ENCODE measurements around the gene SETBP1.

The SETBP1 gene

GRCh38 chr18:44896846-44897245, 216.2 kb downstream of the SETBP1 start:
- 96% methylated on average over 6 of the region's 6 CpGs for WGBS (ENCODE audit: insufficient coverage)
- CTCF ChIA-PET = interaction anchor here (0.8 kb wide), 1 partner anchor 60 kb away, joined by 3 read pairs; no protein-coding TSS in a partner anchor
- H3K9me3 ChIP-seq (ENCODE audit: control extremely low read depth in 1 of 5, control insufficient read depth in 4 of 5, insufficient read depth in 2 of 5, low read depth in 1 of 5, low read length in 4 of 5) = peaks cover 0 to under 1% (median 0%) of the 10 kb centered on the region in 5 experiments

GRCh38 chr18:44897411-44897810, 216.7 kb downstream of the SETBP1 start:
- H3K27ac ChIP-seq (ENCODE audit: insufficient read depth in 1 of 2, low read depth in 1 of 2, low read length in 2 of 2, poor library complexity in 1 of 2, severe bottlenecking in 2 of 2) = no peak overlapping the region
- WGBS (ENCODE audit: insufficient coverage) = 96% methylated on average over 8 of the region's 8 CpGs
- ChIA-PET POLR2A (no interaction called here), CTCF (interaction anchor here (0.8 kb wide), 1 partner anchor 61 kb away, joined by 3 read pairs; no protein-coding TSS in a partner anchor)
- no peaks in the 10 kb centered on the region for H3K4me1 ChIP-seq (ENCODE audit: control extremely low read depth in 1 of 4, control insufficient read depth in 4 of 4, insufficient read depth in 4 of 4, low read length in 3 of 4)
- no peaks in the 10 kb centered on the region for H3K36me3 ChIP-seq (ENCODE audit: control insufficient read depth in 4 of 4, insufficient read depth in 4 of 4, low read length in 3 of 4)
- no peak overlapping the region for H3K4me3 ChIP-seq (ENCODE audit: control insufficient read depth in 1 of 7, extremely low read depth in 1 of 7, insufficient read depth in 4 of 7, low read depth in 2 of 7, low read length in 6 of 7)
- no peaks in the 10 kb centered on the region for H3K27me3 ChIP-seq (replicated peaks in 2 of 5; ENCODE audit: control insufficient read depth in 4 of 5, insufficient read depth in 5 of 5, low read length in 4 of 5)
- no peak for DNase-seq
- no peaks in the 10 kb centered on the region for H3K9me3 ChIP-seq (ENCODE audit: control extremely low read depth in 1 of 5, control insufficient read depth in 4 of 5, insufficient read depth in 2 of 5, low read depth in 1 of 5, low read length in 4 of 5)

More at GRCh38 chr18:44896846-44897245, 216.2 kb downstream of the SETBP1 start:
- Histone ChIP-seq H3K27ac (ENCODE audit: insufficient read depth in 1 of 2, low read depth in 1 of 2, low read length in 2 of 2, poor library complexity in 1 of 2, severe bottlenecking in 2 of 2) (no peak overlapping the region), H3K36me3 (ENCODE audit: control insufficient read depth in 4 of 4, insufficient read depth in 4 of 4, low read length in 3 of 4) (no peaks in the 10 kb centered on the region), H3K4me1 (ENCODE audit: control extremely low read depth in 1 of 4, control insufficient read depth in 4 of 4, insufficient read depth in 4 of 4, low read length in 3 of 4) (no peaks in the 10 kb centered on the region), H3K27me3 (replicated peaks in 2 of 5; ENCODE audit: control insufficient read depth in 4 of 5, insufficient read depth in 5 of 5, low read length in 4 of 5) (no peaks in the 10 kb centered on the region), H3K4me3 (ENCODE audit: control insufficient read depth in 1 of 7, extremely low read depth in 1 of 7, insufficient read depth in 4 of 7, low read depth in 2 of 7, low read length in 6 of 7) (no peak overlapping the region)
- DNase-seq = no peak
- POLR2A ChIA-PET = no interaction called here

GRCh38 chr18:44897816-44898215, 217.1 kb downstream of the SETBP1 start:
- DNase-seq = no peak
- Histone ChIP-seq H3K27me3 (replicated peaks in 2 of 5; ENCODE audit: control insufficient read depth in 4 of 5, insufficient read depth in 5 of 5, low read length in 4 of 5) (no peaks in the 10 kb centered on the region), H3K27ac (ENCODE audit: insufficient read depth in 1 of 2, low read depth in 1 of 2, low read length in 2 of 2, poor library complexity in 1 of 2, severe bottlenecking in 2 of 2) (no peak overlapping the region), H3K9me3 (ENCODE audit: control extremely low read depth in 1 of 5, control insufficient read depth in 4 of 5, insufficient read depth in 2 of 5, low read depth in 1 of 5, low read length in 4 of 5) (no peaks in the 10 kb centered on the region), H3K36me3 (ENCODE audit: control insufficient read depth in 4 of 4, insufficient read depth in 4 of 4, low read length in 3 of 4) (no peaks in the 10 kb centered on the region), H3K4me1 (ENCODE audit: control extremely low read depth in 1 of 4, control insufficient read depth in 4 of 4, insufficient read depth in 4 of 4, low read length in 3 of 4) (no peaks in the 10 kb centered on the region), H3K4me3 (ENCODE audit: control insufficient read depth in 1 of 7, extremely low read depth in 1 of 7, insufficient read depth in 4 of 7, low read depth in 2 of 7, low read length in 6 of 7) (no peak overlapping the region)
- ChIA-PET CTCF (no interaction called here), POLR2A (no interaction called here)

GRCh38 chr18:44898498-44898897, 217.8 kb downstream of the SETBP1 start:
- CTCF ChIA-PET = interaction anchor here (1.3 kb wide), 1 partner anchor 161 kb away, joined by 3 read pairs; no protein-coding TSS in a partner anchor
- Histone ChIP-seq H3K36me3 (ENCODE audit: control insufficient read depth in 4 of 4, insufficient read depth in 4 of 4, low read length in 3 of 4) (peaks cover 0 to 3% (median 0%) of the 10 kb centered on the region in 4 experiments), H3K27ac (ENCODE audit: insufficient read depth in 1 of 2, low read depth in 1 of 2, low read length in 2 of 2, poor library complexity in 1 of 2, severe bottlenecking in 2 of 2) (no peak overlapping the region), H3K9me3 (ENCODE audit: control extremely low read depth in 1 of 5, control insufficient read depth in 4 of 5, insufficient read depth in 2 of 5, low read depth in 1 of 5, low read length in 4 of 5) (no peaks in the 10 kb centered on the region), H3K4me3 (ENCODE audit: control insufficient read depth in 1 of 7, extremely low read depth in 1 of 7, insufficient read depth in 4 of 7, low read depth in 2 of 7, low read length in 6 of 7) (no peak overlapping the region), H3K27me3 (replicated peaks in 2 of 5; ENCODE audit: control insufficient read depth in 4 of 5, insufficient read depth in 5 of 5, low read length in 4 of 5) (no peaks in the 10 kb centered on the region), H3K4me1 (ENCODE audit: control extremely low read depth in 1 of 4, control insufficient read depth in 4 of 4, insufficient read depth in 4 of 4, low read length in 3 of 4) (no peaks in the 10 kb centered on the region)
- DNase-seq = no peak
- WGBS (ENCODE audit: insufficient coverage) = no CpG with 5 or more reads among the region's 2 CpGs
- POLR2A ChIA-PET = no interaction called here

DNA sequence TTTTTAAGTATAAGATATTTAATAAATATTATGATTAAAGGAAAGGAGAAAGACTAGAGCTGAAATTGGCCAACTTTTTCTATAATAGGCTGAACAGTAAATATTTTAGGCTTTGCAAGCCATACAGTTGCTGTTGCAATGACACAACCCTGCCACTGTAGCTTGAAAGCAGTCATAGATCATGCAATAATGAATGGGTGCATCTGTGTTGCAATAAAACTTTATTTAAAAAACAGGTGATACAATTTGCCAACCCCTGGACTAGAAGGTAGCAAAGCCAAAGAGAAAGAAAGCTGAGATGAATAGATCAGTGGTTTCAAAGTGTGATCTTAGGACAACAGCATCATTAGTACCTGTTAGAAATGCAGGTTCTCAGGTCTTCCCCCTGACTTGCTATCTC, 219.1 kb downstream of the SETBP1 start:
- H3K36me3 ChIP-seq (ENCODE audit: control insufficient read depth in 4 of 4, insufficient read depth in 4 of 4, low read length in 3 of 4) = peaks cover 0 to 3% (median under 1%) of the 10 kb centered on the region in 4 experiments
- POLR2A ChIA-PET = no interaction called here
- no peaks in the 10 kb centered on the region for H3K9me3 ChIP-seq (ENCODE audit: control extremely low read depth in 1 of 5, control insufficient read depth in 4 of 5, insufficient read depth in 2 of 5, low read depth in 1 of 5, low read length in 4 of 5)
- H3K27me3 ChIP-seq (replicated peaks in 2 of 5; ENCODE audit: control insufficient read depth in 4 of 5, insufficient read depth in 5 of 5, low read length in 4 of 5) = no peaks in the 10 kb centered on the region
- H3K4me1 ChIP-seq (ENCODE audit: control extremely low read depth in 1 of 4, control insufficient read depth in 4 of 4, insufficient read depth in 4 of 4, low read length in 3 of 4) = no peaks in the 10 kb centered on the region
- H3K27ac ChIP-seq (ENCODE audit: insufficient read depth in 1 of 2, low read depth in 1 of 2, low read length in 2 of 2, poor library complexity in 1 of 2, severe bottlenecking in 2 of 2) = no peak overlapping the region
- CTCF ChIA-PET = interaction anchor here (1.3 kb wide), 1 partner anchor 163 kb away, joined by 3 read pairs; no protein-coding TSS in a partner anchor
- DNase-seq = no peak
- H3K4me3 ChIP-seq (ENCODE audit: control insufficient read depth in 1 of 7, extremely low read depth in 1 of 7, insufficient read depth in 4 of 7, low read depth in 2 of 7, low read length in 6 of 7) = no peak overlapping the region

DNA sequence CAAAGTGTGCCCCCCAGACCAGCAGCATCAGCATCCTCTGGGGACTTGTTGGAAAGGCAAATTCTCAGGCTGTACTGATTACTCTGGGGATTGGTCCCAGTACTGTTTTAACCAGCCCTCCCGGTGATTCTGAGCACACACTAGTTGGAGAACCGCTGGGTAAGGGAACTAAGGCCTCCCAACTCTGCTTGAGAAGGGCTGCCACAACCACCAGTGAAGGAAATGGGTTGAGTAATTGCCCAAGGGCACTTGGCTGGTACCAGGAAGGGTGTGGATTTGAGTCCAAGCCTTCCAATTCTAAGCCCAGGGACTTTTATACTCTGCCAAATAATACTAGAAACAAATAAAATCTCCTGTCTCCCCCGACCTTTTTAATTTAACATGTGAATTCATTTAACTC, 219.9 kb downstream of the SETBP1 start:
- Histone ChIP-seq H3K27ac (ENCODE audit: insufficient read depth in 1 of 2, low read depth in 1 of 2, low read length in 2 of 2, poor library complexity in 1 of 2, severe bottlenecking in 2 of 2) (no peak overlapping the region), H3K4me1 (ENCODE audit: control extremely low read depth in 1 of 4, control insufficient read depth in 4 of 4, insufficient read depth in 4 of 4, low read length in 3 of 4) (no peaks in the 10 kb centered on the region), H3K27me3 (replicated peaks in 2 of 5; ENCODE audit: control insufficient read depth in 4 of 5, insufficient read depth in 5 of 5, low read length in 4 of 5) (no peaks in the 10 kb centered on the region), H3K36me3 (ENCODE audit: control insufficient read depth in 4 of 4, insufficient read depth in 4 of 4, low read length in 3 of 4) (peaks cover 0 to 3% (median under 1%) of the 10 kb centered on the region in 4 experiments), H3K9me3 (ENCODE audit: control extremely low read depth in 1 of 5, control insufficient read depth in 4 of 5, insufficient read depth in 2 of 5, low read depth in 1 of 5, low read length in 4 of 5) (no peaks in the 10 kb centered on the region), H3K4me3 (ENCODE audit: control insufficient read depth in 1 of 7, extremely low read depth in 1 of 7, insufficient read depth in 4 of 7, low read depth in 2 of 7, low read length in 6 of 7) (no peak overlapping the region)
- DNase-seq = no peak
- WGBS (ENCODE audit: insufficient coverage) = 93% methylated on average over 3 of the region's 3 CpGs
- ChIA-PET CTCF (interaction anchor here (0.8 kb wide), 1 partner anchor 312 kb away, joined by 4 read pairs; no protein-coding TSS in a partner anchor), POLR2A (no interaction called here)

GRCh38 chr18:44901283-44901682, 220.6 kb downstream of the SETBP1 start:
- Histone ChIP-seq H3K9me3 (ENCODE audit: control extremely low read depth in 1 of 5, control insufficient read depth in 4 of 5, insufficient read depth in 2 of 5, low read depth in 1 of 5, low read length in 4 of 5) (no peaks in the 10 kb centered on the region), H3K4me1 (ENCODE audit: control extremely low read depth in 1 of 4, control insufficient read depth in 4 of 4, insufficient read depth in 4 of 4, low read length in 3 of 4) (no peaks in the 10 kb centered on the region), H3K27me3 (replicated peaks in 2 of 5; ENCODE audit: control insufficient read depth in 4 of 5, insufficient read depth in 5 of 5, low read length in 4 of 5) (no peaks in the 10 kb centered on the region), H3K4me3 (ENCODE audit: control insufficient read depth in 1 of 7, extremely low read depth in 1 of 7, insufficient read depth in 4 of 7, low read depth in 2 of 7, low read length in 6 of 7) (no peak overlapping the region), H3K36me3 (ENCODE audit: control insufficient read depth in 4 of 4, insufficient read depth in 4 of 4, low read length in 3 of 4) (peaks cover 0 to 3% (median under 1%) of the 10 kb centered on the region in 4 experiments), H3K27ac (ENCODE audit: insufficient read depth in 1 of 2, low read depth in 1 of 2, low read length in 2 of 2, poor library complexity in 1 of 2, severe bottlenecking in 2 of 2) (no peak overlapping the region)
- ChIA-PET POLR2A (interaction anchor here (0.5 kb wide), 1 partner anchor 171 kb away, joined by 4 read pairs; no protein-coding TSS in a partner anchor), CTCF (interaction anchor here (0.8 kb wide), 1 partner anchor 311 kb away, joined by 4 read pairs; no protein-coding TSS in a partner anchor)
- WGBS (ENCODE audit: insufficient coverage) = no CpG with 5 or more reads among the region's 2 CpGs
- no peak for DNase-seq
